GM21723 (cell line): Measurements from ENCODE around the gene HDDC3.

ENCODE experiments used
- ATAC-seq: cut with Tn5 transposase; IDR thresholded peaks from one replicate; pipeline ENCODE4 v1.9.1; 2021; ENCODE audit warnings: mild to moderate bottlenecking, moderate library complexity; ENCODE audit not compliant: unreplicated experiment

Gene HDDC3

DNA sequence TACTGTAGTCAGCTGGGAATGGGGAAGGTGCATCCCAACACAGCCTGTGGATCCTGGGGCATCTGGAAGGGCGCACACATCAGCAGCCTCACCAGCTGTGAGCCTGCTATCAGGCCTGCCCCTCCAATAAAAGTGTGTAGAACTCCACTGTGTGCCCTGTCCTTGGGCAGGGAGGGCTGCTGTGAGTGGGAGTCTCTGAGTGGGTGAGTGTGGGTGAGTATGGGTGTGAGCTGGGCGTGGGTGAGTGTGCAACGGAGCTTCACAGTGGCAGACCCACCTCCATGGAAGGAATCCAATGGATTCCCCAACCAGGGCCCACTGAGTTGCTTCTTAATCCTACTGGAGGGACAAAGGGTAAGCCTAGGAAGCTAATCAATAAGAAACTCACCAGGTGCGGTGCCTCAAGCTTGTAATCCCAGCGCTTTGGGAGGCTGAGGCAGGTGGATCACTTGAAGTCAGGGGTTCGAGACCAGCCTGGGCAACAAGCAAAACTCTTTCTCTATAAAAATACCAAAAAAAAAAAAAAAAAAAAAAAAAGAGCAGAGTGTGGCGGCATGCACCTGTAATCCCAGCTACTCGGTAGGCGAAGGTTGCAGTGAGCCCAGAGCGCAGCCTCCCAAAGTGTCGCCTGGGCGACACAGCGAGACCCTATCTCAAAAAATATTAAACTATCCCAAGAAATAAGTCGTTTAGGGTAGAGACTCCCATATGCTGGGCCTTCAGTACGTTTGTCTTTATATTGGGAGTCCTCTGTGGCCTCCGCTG is 21.8 kb upstream of the HDDC3 start:
- ATAC-seq = no peak

DNA sequence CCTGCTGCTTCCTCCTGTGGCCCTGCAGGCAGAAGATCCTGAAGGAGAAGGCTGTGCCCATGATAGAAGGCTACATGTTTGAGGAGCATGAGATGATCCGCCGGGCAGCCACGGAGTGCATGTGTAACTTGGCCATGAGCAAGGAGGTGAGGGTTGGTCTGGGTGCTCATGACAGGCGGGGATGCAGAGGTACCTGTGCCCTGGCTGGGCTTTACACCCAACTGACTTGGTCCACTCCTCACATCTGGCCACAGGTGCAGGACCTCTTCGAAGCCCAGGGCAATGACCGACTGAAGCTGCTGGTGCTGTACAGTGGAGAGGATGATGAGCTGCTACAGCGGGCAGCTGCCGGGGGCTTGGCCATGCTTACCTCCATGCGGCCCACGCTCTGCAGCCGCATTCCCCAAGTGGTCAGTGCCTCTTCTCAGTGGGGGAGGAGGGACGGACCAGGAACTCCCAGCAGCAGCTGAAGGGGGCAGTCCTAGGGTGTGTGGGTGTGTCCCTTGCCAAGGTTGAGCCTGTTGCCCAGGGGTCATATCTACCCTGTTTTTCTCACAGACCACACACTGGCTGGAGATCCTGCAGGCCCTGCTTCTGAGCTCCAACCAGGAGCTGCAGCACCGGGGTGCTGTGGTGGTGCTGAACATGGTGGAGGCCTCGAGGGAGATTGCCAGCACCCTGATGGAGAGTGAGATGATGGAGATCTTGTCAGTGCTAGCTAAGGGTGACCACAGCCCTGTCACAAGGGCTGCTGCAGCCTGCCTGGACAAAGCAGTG is 20.7 kb upstream of the HDDC3 start:
- no peak for ATAC-seq

DNA sequence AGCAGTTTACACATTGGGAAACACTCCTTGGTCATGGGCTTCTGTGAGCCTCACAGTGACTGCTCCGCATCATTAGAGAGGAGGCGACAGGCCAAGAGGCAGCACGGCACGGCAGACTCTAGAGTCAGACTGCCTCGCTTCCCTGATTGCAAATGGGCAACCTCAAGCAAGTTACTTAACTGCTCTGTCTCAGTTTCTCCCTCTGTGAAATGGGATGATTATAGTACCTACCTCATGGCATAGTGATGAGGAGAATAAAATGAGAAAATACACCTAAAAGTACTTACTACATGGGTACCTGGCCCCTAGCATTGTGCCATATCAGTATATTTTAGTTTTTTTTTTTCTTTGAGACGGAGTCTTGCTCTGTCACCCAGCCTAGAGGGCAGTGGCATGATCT is 18.3 kb upstream of the HDDC3 start:
- ATAC-seq = no peak

DNA sequence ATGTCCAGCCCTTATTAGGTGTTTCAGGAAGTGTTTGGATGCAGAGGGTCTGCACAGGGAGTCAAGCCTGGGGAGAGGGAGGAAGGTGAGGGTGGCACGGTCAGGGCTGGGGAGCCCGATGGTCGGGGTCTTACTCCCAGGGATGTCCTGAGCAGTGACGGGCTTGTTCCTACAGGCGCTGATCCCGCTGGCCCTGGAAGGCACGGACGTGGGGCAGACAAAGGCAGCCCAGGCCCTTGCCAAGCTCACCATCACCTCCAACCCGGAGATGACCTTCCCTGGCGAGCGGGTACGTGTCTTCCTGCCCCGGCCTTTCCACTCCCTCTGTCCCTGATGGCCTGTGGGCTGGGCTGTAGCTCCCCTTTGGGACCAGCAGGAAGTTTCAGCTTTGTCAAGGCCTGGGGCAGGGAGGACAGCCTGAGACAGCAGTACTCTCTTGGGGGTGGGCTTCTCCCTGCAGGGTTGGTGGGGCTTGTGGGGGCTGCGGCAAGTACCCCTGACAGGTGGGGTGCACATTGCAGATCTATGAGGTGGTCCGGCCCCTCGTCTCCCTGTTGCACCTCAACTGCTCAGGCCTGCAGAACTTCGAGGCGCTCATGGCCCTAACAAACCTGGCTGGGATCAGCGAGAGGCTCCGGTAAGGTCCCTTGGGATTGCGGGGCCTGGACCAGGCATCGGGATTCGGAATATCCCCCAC is 17.8 kb upstream of the HDDC3 start:
- ATAC-seq = no peak

DNA sequence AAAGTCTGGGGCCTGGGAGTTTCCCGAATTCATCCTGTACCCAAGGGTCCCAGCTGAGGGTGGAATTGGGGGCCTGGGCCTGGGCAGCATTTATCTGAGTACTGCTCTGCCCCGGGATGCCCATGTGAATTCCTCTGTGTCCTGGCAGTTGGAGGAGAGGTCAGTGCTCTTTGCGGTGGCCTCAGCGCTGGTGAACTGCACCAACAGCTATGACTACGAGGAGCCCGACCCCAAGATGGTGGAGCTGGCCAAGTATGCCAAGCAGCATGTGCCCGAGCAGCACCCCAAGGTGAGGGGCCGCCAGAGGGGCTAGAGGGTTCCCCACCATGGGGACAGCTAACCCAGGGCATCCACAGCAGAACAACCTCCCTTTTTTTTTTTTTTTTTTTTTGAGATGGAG is 16.2 kb upstream of the HDDC3 start:
- no peak for ATAC-seq

DNA sequence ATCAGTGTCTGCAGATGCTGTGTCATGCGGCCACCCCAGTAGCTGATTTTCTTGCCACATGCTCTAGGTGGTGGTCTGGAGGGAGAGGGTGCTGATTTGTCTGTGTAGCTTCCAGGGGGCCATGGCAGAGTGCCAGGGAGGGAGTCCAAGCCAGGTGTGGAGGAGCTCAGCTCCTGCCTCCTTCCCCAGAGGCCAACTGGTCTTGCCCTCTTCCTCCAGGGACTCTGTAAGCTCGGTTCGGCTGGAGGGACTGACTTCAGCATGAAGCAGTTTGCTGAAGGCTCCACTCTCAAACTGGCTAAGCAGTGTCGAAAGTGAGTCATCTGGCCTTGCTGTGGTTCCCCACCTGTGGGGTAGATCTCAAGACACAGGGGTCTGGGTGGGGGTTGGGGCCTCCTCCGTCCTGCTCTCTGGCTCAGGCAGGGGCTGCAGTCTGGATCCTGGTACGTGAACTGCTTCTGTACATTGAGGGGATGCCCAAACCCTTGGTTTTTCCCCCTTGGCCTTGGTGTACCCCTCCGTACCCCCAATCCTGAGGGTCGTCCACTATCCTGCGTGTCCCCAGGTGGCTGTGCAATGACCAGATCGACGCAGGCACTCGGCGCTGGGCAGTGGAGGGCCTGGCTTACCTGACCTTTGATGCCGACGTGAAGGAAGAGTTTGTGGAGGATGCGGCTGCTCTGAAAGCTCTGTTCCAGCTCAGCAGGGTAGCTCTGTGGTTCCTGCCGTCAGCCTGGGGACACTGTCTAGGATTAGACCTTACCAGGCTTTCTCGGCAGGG is 15.4 kb upstream of the HDDC3 start:
- no peak for ATAC-seq

DNA sequence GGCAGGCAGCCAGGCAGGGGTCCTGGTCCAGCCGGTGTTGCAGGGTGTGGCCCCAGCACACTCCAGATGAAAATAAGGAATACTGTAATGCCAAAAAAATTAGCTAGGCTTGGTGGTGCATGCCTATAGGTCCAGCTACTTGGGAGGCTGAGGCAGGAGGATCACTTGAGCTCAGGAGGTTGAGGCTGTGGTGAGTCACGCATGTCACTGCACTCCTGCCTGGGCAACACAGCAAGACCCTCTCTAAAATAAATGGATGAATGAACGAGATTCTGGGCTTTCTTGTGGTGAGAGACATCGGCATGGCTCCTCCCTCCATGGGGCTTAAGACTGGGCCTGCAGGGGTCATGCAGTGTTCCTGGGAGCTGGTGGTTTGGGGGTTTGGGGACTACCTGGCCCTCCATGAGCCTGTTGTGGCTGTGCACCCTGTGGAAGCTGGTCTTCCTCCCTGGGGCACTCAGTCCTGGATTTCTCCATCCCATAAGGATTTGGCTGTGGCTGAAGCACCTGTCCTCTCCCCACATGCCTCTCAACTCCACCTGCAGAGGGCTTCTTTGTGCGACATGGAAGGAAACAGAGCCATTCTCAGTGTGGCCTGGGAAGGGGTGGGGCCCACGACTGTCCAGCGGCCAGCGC is 14.7 kb upstream of the HDDC3 start:
- no peak for ATAC-seq

DNA sequence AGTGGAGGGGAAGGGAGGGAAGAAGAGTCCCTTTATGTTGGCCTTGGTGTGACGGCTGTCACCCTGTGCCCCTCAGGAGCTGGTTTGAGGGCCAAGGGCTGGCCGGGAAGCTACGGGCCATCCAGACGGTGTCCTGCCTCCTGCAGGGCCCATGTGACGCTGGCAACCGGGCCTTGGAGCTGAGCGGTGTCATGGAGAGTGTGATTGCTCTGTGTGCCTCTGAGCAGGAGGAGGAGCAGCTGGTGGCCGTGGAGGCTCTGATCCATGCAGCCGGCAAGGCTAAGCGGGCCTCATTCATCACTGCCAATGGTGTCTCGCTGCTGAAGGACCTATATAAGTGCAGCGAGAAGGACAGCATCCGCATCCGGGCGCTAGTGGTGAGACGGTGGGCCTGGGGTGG is 14.2 kb upstream of the HDDC3 start:
- ATAC-seq = no peak

DNA sequence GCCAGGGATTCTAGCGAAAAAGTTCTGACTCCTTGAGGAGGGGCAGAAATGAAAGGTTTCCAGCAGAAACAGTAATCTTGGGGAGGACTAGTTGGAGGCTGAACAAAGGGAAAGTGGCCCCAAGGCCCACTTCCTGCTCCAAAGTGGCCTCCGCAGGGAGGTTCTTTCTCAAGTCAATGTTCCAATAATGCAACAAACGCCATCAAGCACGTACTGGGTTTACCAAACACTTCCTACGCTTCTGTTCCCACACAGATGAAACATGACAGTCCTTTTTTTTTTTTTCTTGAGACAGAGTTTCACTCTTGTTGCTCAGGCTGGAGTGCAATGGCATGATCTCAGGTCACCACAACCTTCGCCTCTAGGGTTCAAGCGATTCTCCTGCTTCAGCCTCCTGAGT is 12.7 kb upstream of the HDDC3 start:
- ATAC-seq = no peak

DNA sequence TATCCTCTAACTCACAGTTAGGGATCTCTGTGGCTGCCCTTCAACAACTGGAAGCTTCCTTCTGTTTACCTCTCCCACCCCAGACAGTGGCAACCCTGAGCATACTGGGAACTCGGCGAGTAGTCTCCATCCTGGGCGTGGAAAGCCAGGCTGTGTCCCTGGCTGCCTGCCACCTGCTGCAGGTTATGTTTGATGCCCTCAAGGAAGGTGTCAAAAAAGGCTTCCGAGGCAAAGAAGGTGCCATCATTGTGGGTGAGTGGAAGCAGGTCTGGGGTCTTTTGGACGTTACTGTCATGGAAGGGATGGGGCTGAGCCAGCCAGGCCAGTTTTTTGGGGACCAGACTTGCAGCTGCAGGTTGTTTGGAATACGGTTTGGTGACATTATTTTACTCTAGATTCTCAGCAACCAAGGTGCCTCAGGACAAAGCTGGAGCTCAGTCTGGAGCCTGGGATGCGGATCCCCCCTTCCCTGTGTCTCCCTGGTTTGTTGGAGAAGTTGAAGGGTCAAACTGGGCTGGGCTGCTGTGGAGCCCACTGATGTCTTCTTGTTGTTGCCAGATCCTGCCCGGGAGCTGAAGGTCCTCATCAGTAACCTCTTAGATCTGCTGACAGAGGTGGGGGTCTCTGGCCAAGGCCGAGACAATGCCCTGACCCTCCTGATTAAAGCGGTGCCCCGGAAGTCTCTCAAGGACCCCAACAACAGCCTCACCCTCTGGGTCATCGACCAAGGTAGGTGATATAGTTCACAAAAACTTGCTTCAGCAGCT is 10.2 kb upstream of the HDDC3 start:
- no peak for ATAC-seq

DNA sequence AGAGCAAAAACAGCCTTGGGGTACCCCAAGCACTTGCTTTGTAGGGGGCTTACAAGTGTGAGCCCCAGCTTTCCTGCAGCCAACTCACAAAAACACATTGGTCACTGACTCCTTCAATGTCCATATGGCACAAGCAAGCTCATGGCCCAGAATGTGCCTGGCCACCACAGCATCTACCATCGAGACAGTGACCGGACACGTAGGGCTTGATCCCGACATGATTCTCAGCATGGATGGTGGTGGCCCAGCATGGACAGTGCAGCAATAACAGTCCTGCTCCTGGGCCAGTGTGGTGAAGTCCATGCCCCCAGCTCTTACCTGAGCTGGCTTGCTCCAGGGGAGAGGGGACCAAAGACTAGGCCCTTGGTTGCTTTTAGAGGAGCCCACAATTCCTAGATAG is 8.7 kb upstream of the HDDC3 start:
- ATAC-seq = no peak

DNA sequence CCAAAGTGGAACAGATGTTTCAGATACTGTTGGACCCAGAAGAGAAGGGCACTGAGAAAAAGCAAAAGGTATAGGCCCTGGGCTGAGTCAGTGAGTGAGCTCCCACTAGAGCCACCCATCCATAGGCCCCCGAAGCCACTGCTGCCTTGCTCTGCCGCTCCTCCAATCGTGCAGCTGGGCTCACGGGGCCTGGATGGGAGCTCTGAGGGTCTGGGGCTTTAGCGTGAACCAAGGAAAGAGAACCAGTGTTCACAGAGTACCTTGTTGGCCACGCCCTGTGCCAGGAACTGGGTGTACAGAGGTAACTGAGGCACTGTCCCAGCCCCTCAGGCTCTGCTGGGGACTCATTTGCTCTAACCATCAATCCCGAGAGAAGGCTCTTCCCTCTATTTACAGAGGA is 7.4 kb upstream of the HDDC3 start:
- no peak for ATAC-seq

DNA sequence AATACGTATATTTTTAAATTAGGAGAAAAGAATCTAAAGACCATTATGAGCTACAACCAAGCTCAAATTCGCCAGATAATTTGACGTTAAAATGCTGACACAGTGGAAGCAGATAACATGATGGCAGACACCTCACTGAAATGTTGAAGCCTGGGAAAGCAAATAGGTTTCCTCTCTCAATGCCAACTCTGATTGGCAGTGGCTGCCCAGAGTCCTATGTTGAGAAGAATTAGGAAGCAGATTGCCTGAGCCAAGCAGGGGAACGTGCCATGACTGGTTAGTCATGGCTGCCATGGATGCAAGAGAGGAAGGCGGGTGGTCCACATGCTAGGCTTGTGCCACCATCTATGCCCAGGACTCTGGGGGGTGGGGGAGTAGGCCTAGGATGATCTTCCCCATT is 5.9 kb upstream of the HDDC3 start:
- ATAC-seq = no peak

DNA sequence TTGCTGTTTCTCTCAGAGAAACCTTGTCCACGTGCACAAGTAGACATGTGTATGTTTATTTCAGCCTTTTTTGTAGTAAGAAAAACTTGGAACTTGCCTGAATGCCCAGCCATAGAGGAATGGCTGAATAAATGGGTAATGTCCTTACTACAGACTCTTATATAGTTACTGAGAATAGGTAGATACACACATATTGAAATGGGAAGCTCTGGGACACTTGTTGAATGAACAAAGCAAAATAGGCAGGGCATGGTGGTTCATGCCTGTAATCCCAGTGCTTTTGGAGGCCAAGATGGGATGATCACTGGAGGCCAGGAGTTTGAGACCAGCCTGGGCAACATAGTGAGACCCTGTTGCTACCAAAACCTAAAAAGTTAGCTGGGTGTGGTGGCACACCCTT is 4.5 kb upstream of the HDDC3 start:
- no peak for ATAC-seq

DNA sequence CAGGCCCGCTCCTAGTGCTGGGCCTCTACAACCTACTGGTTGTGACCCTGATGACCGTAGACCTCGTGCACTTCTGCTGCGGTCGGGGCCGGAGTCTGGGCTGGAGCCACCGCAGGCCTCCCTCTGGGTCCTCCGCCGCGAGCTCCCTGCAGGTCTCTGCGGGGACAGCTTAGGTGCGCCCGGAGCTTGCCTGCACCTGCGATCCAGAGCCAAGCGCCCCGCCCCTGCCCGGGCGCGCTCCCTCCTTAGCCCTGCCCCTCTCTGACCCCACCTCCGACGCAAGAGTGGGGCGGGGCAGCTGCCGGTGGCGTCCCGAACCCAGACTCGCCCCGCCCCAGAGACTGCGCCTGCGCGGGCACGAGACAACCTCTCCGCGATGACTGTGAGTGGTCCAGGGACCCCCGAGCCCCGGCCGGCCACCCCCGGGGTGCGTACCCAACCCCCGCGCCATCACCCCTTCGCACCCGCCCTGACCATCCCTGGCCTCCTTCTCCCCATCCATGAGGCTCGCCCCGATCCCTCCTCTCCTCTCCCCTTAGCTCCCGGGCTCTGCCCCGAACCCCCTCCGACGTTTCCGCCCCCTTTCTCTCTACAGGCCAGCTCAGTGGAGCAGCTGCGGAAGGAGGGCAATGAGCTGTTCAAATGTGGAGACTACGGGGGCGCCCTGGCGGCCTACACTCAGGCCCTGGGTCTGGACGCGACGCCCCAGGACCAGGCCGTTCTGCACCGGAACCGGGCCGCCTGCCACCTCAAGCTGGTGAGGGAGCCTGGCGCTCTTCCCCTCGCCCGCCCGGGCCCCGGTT is 2.8 kb upstream of the HDDC3 start, which contains the start of gene UNC45A:
UNC45A (plus strand) TSS at position 337 of the 803 bp plus-strand sequence; CDS start at position 377, 40 bp downstream.
- peak; percentile 61 for ATAC-seq

DNA sequence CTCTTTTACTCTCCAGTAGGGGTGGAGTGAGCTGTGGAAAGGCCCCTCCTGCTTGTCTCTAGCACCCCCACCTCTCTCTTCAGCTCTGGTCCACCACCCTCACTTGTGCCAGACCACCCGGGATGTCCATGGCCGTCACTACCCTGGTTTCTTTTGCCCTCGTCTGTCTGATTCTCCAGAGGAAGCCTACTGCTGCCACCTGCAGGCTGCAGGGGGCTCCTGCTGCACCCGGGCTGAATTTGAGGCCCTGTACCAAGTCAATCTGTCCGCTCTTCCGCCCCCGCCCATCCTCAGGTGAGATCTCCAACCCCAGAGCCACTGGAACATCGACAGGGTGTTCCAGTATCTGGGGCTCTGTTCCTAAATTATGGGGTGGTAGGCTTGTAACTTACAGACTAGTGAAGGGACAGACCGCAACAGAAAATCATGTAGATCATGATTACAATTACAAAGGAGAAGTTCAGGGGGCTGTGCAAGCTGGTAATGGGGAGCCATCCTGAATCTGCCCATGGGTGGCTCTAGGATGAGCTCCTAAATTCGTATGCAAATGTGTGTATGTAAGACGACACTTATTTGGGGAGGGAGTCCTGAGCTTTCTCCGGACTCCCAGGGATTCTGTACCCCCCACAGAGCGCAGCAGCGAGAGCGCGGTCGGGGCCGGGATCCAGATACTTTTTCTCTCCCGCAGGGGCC is 2.1 kb upstream of the HDDC3 start:
- ATAC-seq = peak; percentile 38

DNA sequence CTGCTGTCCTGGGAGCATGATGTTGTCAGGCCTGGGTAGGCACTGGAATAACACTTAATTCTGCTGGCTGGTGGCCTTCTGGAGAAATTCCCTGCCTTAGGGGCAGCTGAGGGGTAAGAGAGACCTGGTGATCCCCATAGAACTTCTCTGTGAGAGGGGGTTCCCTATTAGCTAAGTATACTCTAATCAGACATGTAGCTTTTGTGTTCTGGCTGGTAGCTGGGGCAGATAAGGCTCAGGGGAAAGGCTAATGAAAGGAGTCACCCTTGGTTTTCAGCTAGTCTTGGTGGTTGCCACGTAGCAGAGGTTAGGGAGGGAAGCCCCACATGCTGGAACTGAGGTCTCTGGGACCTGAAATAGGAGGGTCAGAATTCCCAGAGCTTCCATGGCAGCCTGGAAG is 952 bp upstream of the HDDC3 start:
- no peak for ATAC-seq

DNA sequence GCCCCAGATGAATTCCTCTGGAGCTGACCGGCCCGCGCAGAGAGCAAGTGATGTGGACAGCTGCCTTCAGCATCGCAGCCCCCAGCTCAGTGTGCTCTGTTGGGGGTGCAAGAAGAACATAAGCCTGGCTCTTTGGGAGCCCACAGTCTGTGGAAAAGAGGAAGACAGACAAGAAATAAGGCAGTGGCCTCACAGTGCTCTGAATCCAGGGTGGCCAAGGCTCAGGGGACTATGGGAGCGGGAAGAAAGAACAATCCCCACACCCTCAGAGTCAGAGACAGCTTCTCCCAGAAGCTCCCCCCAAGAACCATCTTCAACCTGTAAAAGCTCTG is 277 bp upstream of the HDDC3 start:
- ATAC-seq = no peak

DNA sequence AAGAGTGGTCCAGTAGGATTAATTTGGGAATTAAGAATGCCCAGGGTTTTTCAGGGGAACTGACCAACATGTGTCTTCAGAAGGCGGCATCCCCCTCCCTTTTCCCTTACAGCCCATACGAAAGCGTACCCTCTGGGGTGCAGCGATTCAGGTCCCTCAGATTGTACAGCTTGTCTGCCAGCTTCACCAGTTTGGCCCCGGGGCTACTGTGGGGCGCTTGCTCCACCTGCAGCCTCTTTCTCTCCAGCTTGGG is 848 bp downstream of the HDDC3 start:
- no peak for ATAC-seq
